ENCODE measurements around the gene LONRF3. TPM values are rescaled to one million over a fixed set of nuclear protein-coding genes. Genes with fewer than 3 reads are reported as not detected.
A peak's percentile ranks its signal among the peaks of the same experiment; 100 is the strongest.

LONRF3 gene
- total RNA-seq, 1 experiment from 2014 or later = 0.06 TPM

DNA sequence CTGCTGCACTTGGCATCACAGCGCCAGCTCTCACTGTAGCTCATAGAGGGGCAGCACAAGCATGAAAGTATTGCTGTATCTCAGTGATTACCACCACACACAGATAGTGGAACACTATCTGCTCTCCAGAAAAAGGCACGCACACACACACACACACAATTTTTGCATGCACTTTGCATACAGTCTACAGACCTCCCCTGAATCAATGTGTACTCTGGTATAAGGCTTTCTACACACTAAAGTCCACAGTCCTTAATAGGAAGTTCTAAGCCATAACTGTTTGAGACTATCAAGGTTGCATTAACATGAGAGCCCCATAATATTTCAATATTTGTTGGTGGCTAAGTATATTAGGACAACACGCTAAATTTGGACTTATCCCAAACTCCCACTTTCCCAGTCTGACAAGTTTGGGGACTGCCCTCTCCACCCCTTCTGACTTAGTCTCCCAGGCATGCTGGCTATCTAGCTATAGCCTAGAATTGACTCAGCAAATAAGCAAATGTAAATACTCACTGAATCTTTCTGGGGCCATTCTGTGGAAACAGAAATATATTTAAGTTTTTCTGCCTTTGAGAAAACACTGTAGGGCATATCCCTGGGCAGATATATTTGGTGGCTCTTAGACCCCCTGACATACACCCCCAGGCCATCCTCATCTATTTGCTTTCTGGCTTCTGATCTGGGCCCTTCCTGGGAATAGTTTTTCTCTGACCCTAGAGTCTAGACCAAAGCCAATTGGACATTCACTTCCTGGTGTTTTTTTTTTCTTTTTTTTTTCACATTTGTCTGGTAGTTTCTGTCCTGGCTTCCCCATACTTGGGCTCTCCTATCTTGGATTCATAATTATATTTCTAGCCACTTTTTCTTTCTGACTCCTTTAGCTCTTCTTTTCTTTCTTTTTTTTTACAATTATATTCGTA is 62.0 kb downstream of the LONRF3 start:
- DNase-seq (ENCODE audit: low read depth) = no peak

DNA sequence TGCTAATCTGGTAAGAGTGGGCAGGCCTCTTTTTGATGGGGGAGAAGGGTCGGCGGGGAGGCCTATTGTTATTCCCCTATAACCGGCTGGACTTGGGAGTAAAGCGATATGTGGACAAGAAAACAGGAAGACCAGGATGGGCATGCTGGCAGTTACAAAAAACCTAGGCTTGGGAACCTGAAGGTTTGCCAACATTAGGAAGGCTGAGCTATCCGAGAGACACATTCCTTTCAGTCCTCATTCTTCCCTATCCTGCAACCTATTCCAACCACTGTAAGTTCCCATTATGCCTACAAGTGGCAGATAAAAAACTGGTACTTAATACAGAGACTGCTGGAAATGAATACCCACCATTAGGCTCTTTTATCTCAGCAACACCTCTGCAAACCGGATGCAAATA is 66.0 kb downstream of the LONRF3 start:
- DNase-seq (ENCODE audit: low read depth) = no peak

DNA sequence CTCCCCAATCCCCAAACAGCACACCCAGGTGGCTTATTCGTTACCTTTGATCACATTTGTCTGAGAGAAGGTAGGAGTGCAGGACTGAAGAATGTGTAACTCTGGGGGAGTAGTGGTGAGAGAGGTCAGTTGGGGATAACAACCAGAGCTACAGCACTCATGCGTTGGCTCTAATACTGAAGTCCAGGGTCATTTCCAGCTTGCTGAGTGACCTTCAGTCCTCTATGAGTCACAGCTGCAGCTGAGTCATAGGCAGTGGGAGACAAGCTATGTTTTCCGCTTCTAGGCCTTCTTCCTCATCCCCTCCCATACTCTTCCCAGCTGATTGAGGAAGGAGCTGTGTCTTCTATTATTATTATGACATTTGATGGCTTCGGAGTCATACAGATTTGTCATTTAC is 66.8 kb downstream of the LONRF3 start:
- peak; percentile 74 for DNase-seq (ENCODE audit: low read depth)

DNA sequence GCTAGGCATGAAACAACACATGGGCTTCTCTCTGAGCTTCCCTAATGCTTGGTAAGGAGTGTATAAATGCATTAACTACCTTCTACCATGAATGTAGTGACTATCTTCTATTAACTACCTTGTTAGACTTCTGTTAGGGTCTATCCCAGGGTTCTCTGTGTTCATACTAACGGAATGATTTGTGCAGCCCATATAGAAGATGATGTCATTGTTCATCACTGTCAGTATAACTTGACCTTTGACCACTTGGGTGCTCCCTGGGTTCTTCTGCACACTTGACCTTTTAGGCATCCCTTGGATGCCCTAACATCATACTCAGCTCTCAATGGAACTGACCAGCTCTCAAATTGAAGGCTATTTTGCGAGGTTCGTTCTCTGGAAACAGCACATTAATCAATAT is 67.6 kb downstream of the LONRF3 start:
- DNase-seq (ENCODE audit: low read depth) = no peak

DNA sequence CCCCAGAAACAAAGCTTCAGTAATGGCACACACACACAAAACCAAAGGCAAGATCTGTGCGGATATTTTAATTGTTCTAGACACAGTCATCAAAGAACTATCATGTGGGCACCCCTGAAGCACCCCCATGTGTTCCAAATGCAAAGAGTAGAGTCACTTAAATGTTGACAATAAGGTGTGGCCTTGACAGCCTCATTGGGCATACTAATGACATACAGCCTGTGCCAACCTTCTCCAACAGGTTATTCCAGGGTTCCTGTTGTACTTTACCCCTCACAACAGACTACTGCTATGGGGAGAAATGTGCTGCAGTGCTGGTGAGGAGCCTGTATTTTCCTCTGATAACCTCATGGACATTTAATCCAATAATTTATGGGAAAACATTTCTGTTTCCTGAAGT is 68.6 kb downstream of the LONRF3 start:
- no peak for DNase-seq (ENCODE audit: low read depth)

DNA sequence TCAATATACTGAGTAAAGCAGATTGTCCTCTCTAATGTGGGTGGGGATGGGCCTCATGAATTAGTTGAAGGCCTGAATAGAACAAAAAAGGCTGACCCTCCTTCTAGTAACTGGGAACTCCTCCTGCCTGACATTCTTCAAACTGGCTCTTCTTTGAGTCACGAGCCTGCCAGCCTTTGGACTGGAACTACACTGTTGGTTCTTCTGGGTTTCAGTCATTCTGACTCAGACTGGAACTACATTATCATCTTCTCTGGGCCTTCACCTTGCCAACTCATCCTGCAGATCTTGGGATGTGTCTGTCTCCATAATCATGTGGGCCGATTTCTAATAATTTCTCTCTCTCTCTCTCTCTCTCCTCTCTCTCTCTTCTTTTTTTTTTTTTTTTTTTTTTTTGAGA is 71.5 kb downstream of the LONRF3 start:
- DNase-seq (ENCODE audit: low read depth) = no peak

DNA sequence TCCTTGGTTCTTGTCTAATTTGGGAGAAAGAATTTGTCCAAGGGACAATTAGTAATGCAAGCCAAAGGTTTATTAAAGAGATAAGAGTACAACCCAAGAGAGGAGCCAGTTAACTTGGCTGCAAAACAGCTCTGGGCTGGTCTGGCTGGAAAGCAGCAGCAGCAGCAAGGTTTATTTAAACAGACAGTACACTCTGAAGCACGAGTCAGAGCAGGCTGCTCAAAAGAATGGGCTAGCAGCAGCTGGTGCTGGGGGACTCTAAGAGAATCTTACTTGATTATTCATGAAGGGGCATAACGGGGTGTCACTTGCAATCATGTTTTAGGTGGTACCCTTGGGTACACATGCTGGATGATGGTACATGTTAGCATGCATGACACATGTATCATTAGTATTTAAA is 81.3 kb downstream of the LONRF3 start:
- DNase-seq (ENCODE audit: low read depth) = no peak

DNA sequence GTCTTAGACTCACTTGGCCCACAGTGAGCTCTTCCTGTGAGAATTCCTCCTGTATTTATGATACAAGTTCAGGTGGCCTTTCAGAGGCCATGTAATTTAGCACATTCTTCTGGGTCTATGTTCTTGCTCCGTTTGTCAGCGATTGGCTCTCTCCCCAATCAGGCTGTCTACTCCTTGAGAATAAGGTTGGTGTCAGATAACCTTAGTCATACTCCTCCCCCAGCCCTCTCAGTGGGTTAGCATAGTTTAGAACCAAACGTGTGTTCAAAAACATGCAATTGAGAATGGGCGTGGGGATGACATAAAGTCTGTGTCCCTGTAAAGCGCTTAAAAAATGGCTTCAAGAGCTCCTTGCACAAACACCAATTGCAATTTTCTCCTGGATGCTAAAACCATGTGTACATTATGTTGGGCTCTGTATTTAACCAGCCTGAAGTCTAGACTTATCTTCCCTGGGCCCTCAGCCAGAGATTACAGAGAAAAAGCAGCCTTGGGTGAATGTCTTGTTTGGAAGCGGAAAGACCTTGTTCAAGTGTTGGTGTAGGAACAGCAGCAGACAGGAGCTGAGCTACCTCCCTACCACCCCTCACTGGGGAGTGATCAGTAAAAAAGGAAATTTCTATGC is 88.4 kb downstream of the LONRF3 start:
- peak; percentile 12 for DNase-seq (ENCODE audit: low read depth)

DNA sequence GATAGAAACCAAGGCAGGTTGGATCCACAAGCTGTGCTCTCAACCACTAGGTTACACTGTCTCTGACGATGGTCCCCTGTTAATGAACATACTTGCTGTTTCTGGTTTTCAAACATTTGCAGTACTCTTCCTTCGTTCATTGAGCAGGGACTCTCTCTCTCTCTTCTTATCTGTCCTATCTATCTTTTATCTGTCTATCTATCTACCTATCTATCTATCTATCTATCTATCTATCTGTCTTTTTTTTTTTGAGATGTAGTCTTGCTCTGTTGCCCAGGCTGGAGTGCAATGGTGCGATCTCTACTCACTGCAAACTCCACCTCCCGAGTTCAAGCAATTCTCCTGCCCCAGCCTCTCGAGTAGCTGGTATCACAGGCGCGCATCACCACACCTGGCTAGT is 89.0 kb downstream of the LONRF3 start:
- no peak for DNase-seq (ENCODE audit: low read depth)

DNA sequence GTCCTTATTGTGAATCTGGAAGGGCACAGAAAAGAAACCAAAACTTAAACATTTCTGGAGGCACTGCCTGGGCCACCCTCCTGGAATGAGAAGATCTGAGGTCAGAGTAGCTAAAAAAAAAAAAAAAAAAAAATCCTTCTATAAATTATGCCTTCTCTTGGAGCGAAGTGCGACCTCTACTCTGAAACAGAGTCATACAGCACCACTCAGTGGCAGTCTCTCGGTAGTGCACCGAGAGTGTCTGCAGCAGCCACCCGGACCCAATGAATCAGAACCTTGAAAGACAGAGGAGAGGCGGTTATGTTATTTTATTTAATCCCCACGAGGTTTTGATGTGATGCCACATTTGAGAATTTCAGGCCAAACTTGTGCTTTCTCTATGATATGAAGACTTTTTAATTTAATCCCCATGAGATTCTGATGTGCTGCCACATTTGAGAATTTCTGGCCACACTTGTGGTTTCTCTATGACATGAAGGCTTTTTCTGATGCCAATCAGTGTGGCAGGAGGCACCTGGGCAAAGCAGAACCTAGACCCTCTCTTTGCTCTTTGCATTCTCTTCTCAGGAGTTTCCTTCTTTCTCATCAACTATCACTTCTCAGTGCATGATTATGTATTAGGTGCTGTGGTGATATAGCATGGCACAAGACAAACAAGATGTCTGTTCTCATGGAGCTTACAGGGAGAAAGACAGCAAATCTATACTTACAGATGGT is 92.8 kb downstream of the LONRF3 start:
- peak; percentile 47 for DNase-seq (ENCODE audit: low read depth)

Other genes starting within 250 kb of the LONRF3 start
- 33.4 and 34.2 TPM in 2 replicates for gene IL13RA1, start 247.0 kb upstream of the LONRF3 start, total RNA-seq (2014; rRNA removed)
- 0.19 TPM in 1 of 2 replicates, not detected in the other for gene ZCCHC12, start 150.8 kb upstream of the LONRF3 start, total RNA-seq (2014; rRNA removed)
- gene CT47C1, start 98.4 kb downstream of the LONRF3 start, total RNA-seq (2014; rRNA removed) = not detected in 2 replicates
- gene KIAA1210, start 153.2 kb downstream of the LONRF3 start, total RNA-seq (2014; rRNA removed) = not detected in 2 replicates